Caco-2 (cell line): ENCODE data around the gene SYCP2. TPM values are rescaled to one million over a fixed set of nuclear protein-coding genes. Genes with fewer than 3 reads are reported as not detected.

Experiments used
- BruUV-seq: library from RNA; stranded (reverse); fragments of 400-500 nt; replicated peaks from 2 replicates; lab custom pipeline; 2021; lab: Mats Ljungman, UMichigan
- CTCF ChIA-PET: fragments of 300-600 bp; sonication (Branson Sonifier 250); formaldehyde crosslinking; loops from one replicate; lab custom pipeline; 2022; ENCODE audit warnings: antibody characterized with exemption; lab: Charles Lee
- POLR2A ChIA-PET: fragments of 300-600 bp; sonication (Branson Sonifier 250); formaldehyde crosslinking; loops from one replicate; lab custom pipeline; 2022; ENCODE audit warnings: antibody characterized with exemption; lab: Charles Lee
- DNase-seq, 2 experiments: peaks; one replicate each; pipeline versions ENCODE4 v3.0.0 to v3.0.0-alpha.2; 2020 to 2022
- H3K27me3 ChIP-seq: replicated peaks from 2 replicates; pipeline ENCODE4 v1.6.0; 2011; ENCODE audit warnings: low read length; ENCODE audit not compliant: control insufficient read depth, insufficient read depth
- H3K36me3 ChIP-seq: 2 replicates; pipeline ENCODE4 v1.5.1; 2011; ENCODE audit warnings: low read length; ENCODE audit not compliant: control insufficient read depth, insufficient read depth
- H3K4me1 ChIP-seq: fragments of 250-450 bp; sonication (Bioruptor Pico); 2 replicates; pipeline ENCODE4 v1.5.1; 2020; ENCODE audit warnings: mild to moderate bottlenecking
- H3K4me3 ChIP-seq: 2 replicates; pipeline ENCODE4 v1.5.1; 2011; ENCODE audit warnings: low read depth, mild to moderate bottlenecking, control low read depth, low read length
- H3K9me3 ChIP-seq: fragments of 250-450 bp; sonication (Bioruptor Pico); 2 replicates; pipeline ENCODE4 v1.5.1; 2020; ENCODE audit warnings: mild to moderate bottlenecking, moderate library complexity
- H3K27ac Mint-ChIP-seq: one replicate; pipeline ENCODE4 v1.8.0; 2022; ENCODE audit warnings: mixed read lengths; ENCODE audit not compliant: unreplicated experiment
- H3K27me3 Mint-ChIP-seq: one replicate; pipeline ENCODE4 v1.8.0; 2022; ENCODE audit warnings: mixed read lengths; ENCODE audit not compliant: insufficient read depth, unreplicated experiment
- H3K36me3 Mint-ChIP-seq: one replicate; pipeline ENCODE4 v1.8.0; 2022; ENCODE audit warnings: mild to moderate bottlenecking, mixed read lengths; ENCODE audit not compliant: insufficient read depth, unreplicated experiment
- H3K4me1 Mint-ChIP-seq: one replicate; pipeline ENCODE4 v1.8.0; 2022; ENCODE audit warnings: low read depth, mixed read lengths; ENCODE audit not compliant: unreplicated experiment
- H3K4me3 Mint-ChIP-seq: one replicate; pipeline ENCODE4 v1.8.0; 2022; ENCODE audit warnings: mild to moderate bottlenecking, moderate library complexity, mixed read lengths; ENCODE audit not compliant: unreplicated experiment
- H3K9me3 Mint-ChIP-seq: one replicate; pipeline ENCODE4 v1.8.0; 2022; ENCODE audit warnings: mixed read lengths; ENCODE audit not compliant: unreplicated experiment
- CTCF ChIP-seq, 2 experiments: fragments of 200-600 bp in 1 of 2; IDR thresholded peaks; 1 replicate in 1 of 2; 2 replicates in 1 of 2; pipeline versions ENCODE4 v1.5.1 to v1.8.0; 2011 to 2022; ENCODE audit warnings: antibody characterized with exemption in 1 of 2, control low read depth in 1 of 2, inconsistent platforms in 1 of 2, low read depth in 1 of 2, low read length in 1 of 2, mild to moderate bottlenecking in 1 of 2, moderate library complexity in 1 of 2; ENCODE audit not compliant: insufficient read depth in 1 of 2, severe bottlenecking in 1 of 2, unreplicated experiment in 1 of 2
- intact Hi-C: fragments of 100-400 bp; cut with micrococcal nuclease; formaldehyde crosslinking; loops from one replicate; pipeline ENCODE4 v1.10.0; 2022; ENCODE audit not compliant: unreplicated experiment
- total RNA-seq: library from RNA; stranded (reverse); gene quantifications from 2 replicates; pipeline ENCODE4 v1.2.3, GENCODE V29; 2022

The SYCP2 gene
- total RNA-seq, 1 experiment from 2014 or later = 68.7 TPM

GRCh38 chr20:59823491-59824259, 109.8 kb downstream of the SYCP2 start:
- no TSS peak for BruUV-seq
- no peaks in the 10 kb centered on the region for H3K9me3 ChIP-seq
- H3K4me1 ChIP-seq = no peaks in the 10 kb centered on the region
- Mint-ChIP-seq H3K27ac (no peak overlapping the region), H3K4me1 (peaks cover 6% of the 10 kb centered on the region), H3K9me3 (no peaks in the 10 kb centered on the region), H3K27me3 (peaks cover 11% of the 10 kb centered on the region), H3K4me3 (no peak overlapping the region), H3K36me3 (no peaks in the 10 kb centered on the region)
- DNase-seq = peak in 1 of 2 experiments; percentile 35
- no peaks in the 10 kb centered on the region for H3K36me3 ChIP-seq
- no peak for TF ChIP-seq CTCF (IDR thresholded peaks at IDR 0.05; ENCODE audit: insufficient read depth in 1 of 2, low read depth in 1 of 2, low read length in 1 of 2, severe bottlenecking in 1 of 2, unreplicated experiment in 1 of 2)
- H3K4me3 ChIP-seq = no peak overlapping the region
- intact Hi-C loops = no loop called here
- POLR2A ChIA-PET = no interaction called here
- CTCF ChIA-PET = interaction anchor here (0.6 to 0.7 kb wide), 2 partner anchors 15 to 40 kb away, joined by 4 to 7 read pairs; no protein-coding TSS in a partner anchor
- no peaks in the 10 kb centered on the region for H3K27me3 ChIP-seq

- Mint-ChIP-seq H3K27ac (no peak overlapping the region), H3K27me3 (peaks cover 9% of the 10 kb centered on the region), H3K4me3 (no peak overlapping the region), H3K36me3 (no peaks in the 10 kb centered on the region), H3K9me3 (no peaks in the 10 kb centered on the region), H3K4me1 (peaks cover 6% of the 10 kb centered on the region)
- Histone ChIP-seq H3K27me3 (no peaks in the 10 kb centered on the region), H3K36me3 (no peaks in the 10 kb centered on the region), H3K9me3 (no peaks in the 10 kb centered on the region), H3K4me1 (no peaks in the 10 kb centered on the region), H3K4me3 (no peak overlapping the region)
- TF ChIP-seq CTCF (IDR thresholded peaks at IDR 0.05; ENCODE audit: insufficient read depth in 1 of 2, low read depth in 1 of 2, low read length in 1 of 2, severe bottlenecking in 1 of 2, unreplicated experiment in 1 of 2) = no peak
- DNase-seq = peak in 1 of 2 experiments; percentile 25
- ChIA-PET CTCF (interaction anchor here (0.6 to 0.7 kb wide), 2 partner anchors 16 to 40 kb away, joined by 4 to 7 read pairs; no protein-coding TSS in a partner anchor), POLR2A (no interaction called here)
- intact Hi-C loops = no loop called here
- BruUV-seq = no TSS peak
Measured at GRCh38 chr20:59823030-59823423, 110.4 kb downstream of the SYCP2 start.

GRCh38 chr20:59822291-59823029, 111.0 kb downstream of the SYCP2 start:
- Histone ChIP-seq H3K36me3 (no peaks in the 10 kb centered on the region), H3K9me3 (no peaks in the 10 kb centered on the region), H3K4me3 (no peak overlapping the region), H3K4me1 (no peaks in the 10 kb centered on the region), H3K27me3 (no peaks in the 10 kb centered on the region)
- ChIA-PET CTCF (interaction anchor here (0.6 to 0.7 kb wide), 2 partner anchors 17 to 39 kb away, joined by 4 to 7 read pairs; no protein-coding TSS in a partner anchor), POLR2A (no interaction called here)
- no TSS peak for BruUV-seq
- Mint-ChIP-seq H3K36me3 (no peaks in the 10 kb centered on the region), H3K9me3 (no peaks in the 10 kb centered on the region), H3K27ac (no peak overlapping the region), H3K4me3 (no peak overlapping the region), H3K4me1 (peaks cover 6% of the 10 kb centered on the region), H3K27me3 (peaks cover 9% of the 10 kb centered on the region)
- TF ChIP-seq CTCF (IDR thresholded peaks at IDR 0.05; ENCODE audit: insufficient read depth in 1 of 2, low read depth in 1 of 2, low read length in 1 of 2, severe bottlenecking in 1 of 2, unreplicated experiment in 1 of 2) = no peak
- peak in 1 of 2 experiments; percentile 41 for DNase-seq
- intact Hi-C loops = no loop called here
